Mucosa of descending colon (tissue), 3 donors: ENCODE measurements around the gene SAMD5. TPM values are rescaled to one million over a fixed set of nuclear protein-coding genes. Genes with fewer than 3 reads are reported as not detected.

Experiments used
- ATAC-seq: fragments of 200-7000 bp; cut with Tn5 transposase; one replicate; pipeline ENCODE4 v1.9.1; 2020; ENCODE audit warnings: mild to moderate bottlenecking, moderate library complexity
- DNase-seq, 3 donors: peaks; one replicate each; pipeline ENCODE4 v3.0.0-alpha.2; 2020
- H3K36me3 ChIP-seq: fragments of 200-600 bp; one replicate; pipeline ENCODE4 v1.8.0; 2021; ENCODE audit warnings: low read depth, mild to moderate bottlenecking
- H3K4me1 ChIP-seq: fragments of 200-600 bp; one replicate; pipeline ENCODE4 v1.8.0; 2021; ENCODE audit warnings: low read depth, mild to moderate bottlenecking
- H3K4me3 ChIP-seq: fragments of 200-600 bp; one replicate; pipeline ENCODE4 v1.8.0; 2021; ENCODE audit warnings: mild to moderate bottlenecking
- H3K9me3 ChIP-seq: fragments of 200-600 bp; one replicate; pipeline ENCODE4 v1.8.0; 2021; ENCODE audit warnings: mild to moderate bottlenecking
- intact Hi-C, 2 donors: fragments of 100-400 bp; cut with DNase I in 1 of 2; cut with micrococcal nuclease in 1 of 2; formaldehyde crosslinking; loops; one replicate each; pipeline versions ENCODE4 v1.11.0 to v1.11.1; 2022; cut with DNase I, micrococcal nuclease
- total RNA-seq, 3 donors: library from RNA; stranded (reverse); fragmentation: NEBNext Ultra II Directional in 2 of 3; extraction: Animal tissue kit (Norgen Biotek cat#: 25700) in 2 of 3; gene quantifications; one replicate each; pipeline versions ENCODE4 v1.2.1 to v1.2.4, GENCODE V29; 2021 to 2023
- TF ChIP-seq, protein P1 (sequence below): fragments of 200-600 bp; IDR thresholded peaks from one replicate; pipeline ENCODE4 v1.8.0; 2022; ENCODE audit warnings: antibody characterized with exemption, mild to moderate bottlenecking
- donor health status: DM: no; HTN: no; CAD: no; lungs with moderate emphysema.
- donor health status: DM: no; HTN: no; CAD: no.
- donor health status: DM: no; HTN: yes; CAD: no.

The SAMD5 gene
- total RNA-seq, 3 donors from 2014 or later, result 4.7 to 11.1 (median 10.3) TPM

DNA sequence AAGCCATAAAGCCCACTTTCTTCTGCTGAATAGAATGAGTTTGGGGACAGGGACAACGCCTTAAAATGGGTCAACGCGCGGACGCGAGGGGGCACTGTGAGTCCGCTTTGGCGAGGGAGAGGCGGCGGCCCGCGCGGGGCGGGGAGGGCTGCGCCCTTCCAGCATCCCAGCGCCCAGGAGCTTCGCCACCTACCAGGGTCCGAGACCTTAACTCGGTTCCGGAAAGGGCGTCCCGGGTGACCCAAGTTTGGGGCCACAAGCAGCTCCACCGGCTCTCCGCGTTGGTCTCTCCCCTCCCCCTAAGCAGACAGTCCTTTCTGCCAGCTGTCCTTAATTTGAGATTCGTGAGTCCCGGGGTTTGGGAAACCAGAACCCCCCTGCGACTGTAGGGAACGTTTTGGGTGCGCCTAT, 1.8 kb upstream of the SAMD5 start:
- peak; percentile 75 to 92 (median 88) for DNase-seq
- peaks cover 11% of the 10 kb centered on the region for H3K4me1 ChIP-seq
- no peaks in the 10 kb centered on the region for H3K9me3 ChIP-seq
- no peak overlapping the region for H3K4me3 ChIP-seq
- H3K36me3 ChIP-seq, result no peaks in the 10 kb centered on the region
- intact Hi-C loops, result loop anchor here (2.0 to 10.0 kb wide), 3 partner anchors 458 to 661 kb away; no protein-coding TSS in a partner anchor
- TF ChIP-seq, protein P1, sequence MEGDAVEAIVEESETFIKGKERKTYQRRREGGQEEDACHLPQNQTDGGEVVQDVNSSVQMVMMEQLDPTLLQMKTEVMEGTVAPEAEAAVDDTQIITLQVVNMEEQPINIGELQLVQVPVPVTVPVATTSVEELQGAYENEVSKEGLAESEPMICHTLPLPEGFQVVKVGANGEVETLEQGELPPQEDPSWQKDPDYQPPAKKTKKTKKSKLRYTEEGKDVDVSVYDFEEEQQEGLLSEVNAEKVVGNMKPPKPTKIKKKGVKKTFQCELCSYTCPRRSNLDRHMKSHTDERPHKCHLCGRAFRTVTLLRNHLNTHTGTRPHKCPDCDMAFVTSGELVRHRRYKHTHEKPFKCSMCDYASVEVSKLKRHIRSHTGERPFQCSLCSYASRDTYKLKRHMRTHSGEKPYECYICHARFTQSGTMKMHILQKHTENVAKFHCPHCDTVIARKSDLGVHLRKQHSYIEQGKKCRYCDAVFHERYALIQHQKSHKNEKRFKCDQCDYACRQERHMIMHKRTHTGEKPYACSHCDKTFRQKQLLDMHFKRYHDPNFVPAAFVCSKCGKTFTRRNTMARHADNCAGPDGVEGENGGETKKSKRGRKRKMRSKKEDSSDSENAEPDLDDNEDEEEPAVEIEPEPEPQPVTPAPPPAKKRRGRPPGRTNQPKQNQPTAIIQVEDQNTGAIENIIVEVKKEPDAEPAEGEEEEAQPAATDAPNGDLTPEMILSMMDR, result peak; percentile 58
- peak; percentile 60 for ATAC-seq

DNA sequence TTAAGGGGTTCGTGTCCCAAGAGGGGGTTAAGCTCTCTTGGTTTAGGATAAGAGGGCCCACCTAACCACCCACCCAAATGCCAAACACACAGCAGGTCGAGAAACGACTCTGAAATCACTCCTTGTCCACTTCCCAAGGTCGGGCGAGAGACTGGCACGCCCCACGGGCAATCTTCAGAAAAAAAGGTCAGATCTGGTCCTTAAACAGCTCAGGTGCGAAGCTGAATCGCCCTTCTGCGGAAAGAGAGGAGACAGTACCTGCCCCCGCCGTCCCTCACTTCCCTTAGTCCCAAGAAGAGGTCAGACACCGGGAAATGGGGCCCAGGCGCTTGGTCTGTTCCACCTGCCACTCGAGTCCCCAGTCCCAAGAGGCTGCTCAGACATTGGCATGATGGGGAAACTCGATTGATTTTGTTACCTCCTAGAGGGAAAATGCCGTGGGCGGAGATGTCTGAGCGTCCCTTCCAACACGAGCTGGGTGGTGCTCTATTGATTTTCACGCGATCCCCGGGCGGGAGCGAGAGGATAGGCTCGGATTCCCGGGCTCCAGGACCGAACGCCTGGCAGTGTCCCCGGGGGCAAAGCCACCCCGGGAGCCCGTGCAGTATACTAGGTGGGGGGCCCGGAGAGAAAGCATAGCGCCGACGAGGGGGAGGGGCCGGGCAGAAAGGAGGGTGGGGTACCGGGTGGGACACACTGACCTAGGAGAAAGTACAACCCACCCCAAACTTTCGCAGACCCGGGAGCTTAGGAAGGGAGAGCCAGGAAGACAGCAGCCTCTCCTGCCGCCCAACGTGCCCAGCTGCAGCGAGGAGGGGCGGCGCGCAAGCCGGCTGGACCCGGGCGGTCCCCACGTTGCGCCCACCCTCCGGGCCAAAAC, 1.1 kb upstream of the SAMD5 start:
- intact Hi-C loops, result loop anchor here (2.0 to 10.0 kb wide), 3 partner anchors 457 to 660 kb away; no protein-coding TSS in a partner anchor
- Histone ChIP-seq H3K36me3 (no peaks in the 10 kb centered on the region), H3K9me3 (no peaks in the 10 kb centered on the region), H3K4me3 (peak overlapping the region; percentile 38), H3K4me1 (peaks cover 11% of the 10 kb centered on the region)
- TF ChIP-seq, protein P1, result no peak
- peak; percentile 30 for ATAC-seq
- DNase-seq, result peak; percentile 42 to 52 (median 48)

DNA sequence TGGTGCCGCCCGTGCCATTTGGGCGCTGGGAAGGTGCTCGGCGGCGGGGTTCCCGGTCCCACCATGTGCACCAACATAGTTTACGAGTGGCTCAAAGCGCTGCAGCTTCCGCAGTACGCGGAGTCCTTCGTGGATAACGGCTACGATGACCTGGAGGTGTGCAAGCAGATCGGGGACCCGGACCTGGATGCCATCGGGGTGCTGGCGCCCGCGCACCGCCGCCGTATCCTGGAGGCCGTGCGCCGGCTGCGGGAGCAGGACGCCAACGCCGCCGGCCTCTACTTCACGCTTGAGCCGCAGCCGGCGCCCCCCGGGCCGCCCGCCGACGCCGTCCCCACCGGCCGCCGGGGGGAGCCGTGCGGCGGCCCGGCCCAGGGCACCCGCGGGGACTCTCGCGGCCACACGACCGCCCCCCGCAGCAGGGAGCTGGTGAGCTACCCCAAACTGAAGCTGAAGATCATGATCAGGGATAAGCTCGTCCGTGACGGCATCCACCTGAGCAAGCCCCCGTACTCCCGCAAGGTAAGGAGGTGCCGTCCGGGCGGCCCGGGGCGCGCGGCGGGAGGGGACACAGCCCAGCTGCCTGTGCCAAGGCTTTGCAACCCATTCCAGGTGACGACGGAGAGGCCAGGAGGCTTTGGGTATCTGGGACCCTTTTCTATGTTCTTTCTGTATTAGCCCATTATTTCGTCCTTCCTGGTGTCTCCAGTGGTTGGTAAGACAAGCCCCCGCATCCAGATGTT, 547 bp downstream of the SAMD5 start:
- ATAC-seq (peak; percentile 13), DNase-seq (peak; percentile 28 to 55 (median 51))
- Histone ChIP-seq H3K4me3 (peak overlapping the region; percentile 26), H3K9me3 (no peaks in the 10 kb centered on the region), H3K36me3 (no peaks in the 10 kb centered on the region), H3K4me1 (peaks cover 11% of the 10 kb centered on the region)
- intact Hi-C loops, result loop anchor here (5.0 to 10.0 kb wide), 2 partner anchors 456 to 658 kb away; no protein-coding TSS in a partner anchor
- TF ChIP-seq, protein P1, result no peak

DNA sequence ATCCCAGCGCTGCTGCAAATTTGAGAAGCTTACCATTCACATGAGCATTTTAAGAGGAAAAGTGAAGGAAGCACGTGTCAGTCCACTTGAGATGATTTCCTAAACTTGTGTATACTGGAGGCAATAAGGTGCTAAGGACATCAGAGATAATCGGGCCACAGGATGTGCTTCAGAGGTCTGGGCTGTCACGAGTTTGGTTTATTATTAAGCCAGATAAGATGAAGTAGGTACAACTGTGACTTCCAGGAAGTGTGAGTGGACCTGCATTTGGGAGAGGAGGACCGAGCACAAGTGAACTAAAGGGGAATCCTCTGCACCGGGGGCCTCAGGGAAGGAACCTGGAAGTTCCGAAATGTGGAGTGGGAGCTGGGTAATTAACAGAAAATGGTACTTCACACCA, 1.4 kb downstream of the SAMD5 start:
- H3K36me3 ChIP-seq, result no peaks in the 10 kb centered on the region
- intact Hi-C loops, result loop anchor here (5.0 to 10.0 kb wide), 2 partner anchors 455 to 657 kb away; no protein-coding TSS in a partner anchor
- H3K9me3 ChIP-seq, result no peaks in the 10 kb centered on the region
- peak in 2 of 3 donors; percentile 31 to 41 for DNase-seq
- peaks cover 11% of the 10 kb centered on the region for H3K4me1 ChIP-seq
- ATAC-seq, result peak; percentile 43
- no peak overlapping the region for H3K4me3 ChIP-seq
- TF ChIP-seq, protein P1, result no peak

DNA sequence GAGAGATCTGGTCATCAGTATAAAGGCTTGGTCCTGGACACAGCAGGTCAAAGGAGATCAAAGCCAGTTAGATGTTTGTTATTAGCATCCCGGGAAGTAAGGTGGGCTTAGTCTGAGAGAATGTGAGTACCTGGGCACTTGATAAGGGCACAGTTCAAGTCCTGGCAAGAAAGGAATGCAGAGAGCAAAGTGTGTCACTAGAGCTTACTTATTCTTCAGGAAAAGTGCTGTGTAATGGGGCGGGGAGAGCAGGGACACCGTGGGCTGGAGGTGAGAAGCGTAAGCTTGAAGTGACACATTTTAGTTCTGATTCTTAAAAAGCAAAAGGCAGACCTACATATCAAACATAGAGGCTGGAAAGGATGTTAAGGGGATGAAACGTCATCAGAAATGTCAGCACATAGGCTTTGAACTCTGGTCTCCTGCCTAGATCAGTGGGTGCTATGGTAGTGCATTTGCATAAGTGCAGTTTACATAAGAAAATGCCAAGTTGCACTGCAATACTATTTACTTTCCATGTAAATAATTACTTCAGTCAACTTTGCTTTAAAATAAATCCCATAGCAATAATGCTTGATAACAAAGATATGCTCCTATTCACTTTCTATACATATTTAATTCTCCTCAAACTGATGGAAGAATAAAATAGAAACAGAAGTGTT, 2.6 kb downstream of the SAMD5 start:
- H3K4me1 ChIP-seq, result peaks cover 11% of the 10 kb centered on the region
- H3K36me3 ChIP-seq, result no peaks in the 10 kb centered on the region
- TF ChIP-seq, protein P1, result no peak
- intact Hi-C loops, result no loop called here
- H3K9me3 ChIP-seq, result no peaks in the 10 kb centered on the region
- H3K4me3 ChIP-seq, result no peak overlapping the region
- DNase-seq (peak in 1 of 3 donors; percentile 16), ATAC-seq (no peak)
